ENCODE measurements around the gene SLC25A21.
"Not testable (repeated sequence)": the region's sequence is repeated elsewhere in the genome, so short reads cannot be mapped to it uniquely, and the experiment has no call there.

The SLC25A21 gene

DNA sequence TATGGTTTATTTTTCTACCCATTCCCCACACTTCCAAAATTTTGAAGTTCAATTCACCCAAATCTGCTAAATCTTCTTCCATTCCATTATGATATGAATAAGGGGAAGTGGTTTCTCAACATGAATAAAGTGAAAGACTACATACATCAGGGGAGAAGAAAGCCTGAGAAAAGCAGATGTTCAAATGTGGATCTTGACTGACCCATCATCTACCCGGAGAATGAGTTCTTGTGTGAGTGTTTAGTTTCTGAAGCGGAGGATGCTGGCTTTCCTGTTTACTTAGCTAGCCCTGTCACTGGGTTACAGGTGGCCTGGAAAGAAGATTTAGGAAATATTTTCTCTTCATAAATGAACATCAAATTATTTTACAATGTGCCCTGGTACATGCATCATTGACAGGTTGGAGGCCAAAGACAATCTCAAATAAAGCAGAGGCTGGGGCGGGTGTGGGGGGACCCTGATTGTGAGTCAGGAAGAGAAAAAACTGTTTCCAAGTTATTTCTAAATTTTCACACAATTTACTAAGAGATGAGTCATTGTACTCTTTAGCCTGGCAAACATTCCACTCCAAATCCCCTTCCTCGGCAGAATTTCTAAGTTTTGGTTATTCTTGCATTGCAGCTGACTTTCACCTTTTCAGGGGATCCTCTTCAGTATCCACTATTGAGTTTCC is 135.6 kb downstream of the SLC25A21 start:
- DNase-seq, result no peak

DNA sequence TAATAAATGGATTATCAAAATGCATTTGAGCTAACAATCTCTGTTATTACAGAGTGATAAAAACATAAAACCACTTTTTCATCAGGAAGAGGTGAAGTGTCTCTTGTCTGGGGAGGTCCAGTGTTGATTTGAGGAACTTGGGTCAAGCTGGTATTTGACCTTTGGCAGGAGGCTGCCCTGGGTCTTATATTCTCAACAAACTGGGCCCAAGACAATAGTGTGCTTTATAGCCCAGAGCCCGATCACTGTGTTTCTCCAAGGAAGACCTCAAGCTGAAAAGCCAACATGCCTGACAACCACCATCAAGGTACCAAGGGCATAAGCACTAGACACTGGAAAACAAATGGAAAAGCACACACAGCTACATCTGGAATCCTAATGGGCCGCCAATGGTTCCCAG is 137.0 kb downstream of the SLC25A21 start:
- DNase-seq, result no peak

DNA sequence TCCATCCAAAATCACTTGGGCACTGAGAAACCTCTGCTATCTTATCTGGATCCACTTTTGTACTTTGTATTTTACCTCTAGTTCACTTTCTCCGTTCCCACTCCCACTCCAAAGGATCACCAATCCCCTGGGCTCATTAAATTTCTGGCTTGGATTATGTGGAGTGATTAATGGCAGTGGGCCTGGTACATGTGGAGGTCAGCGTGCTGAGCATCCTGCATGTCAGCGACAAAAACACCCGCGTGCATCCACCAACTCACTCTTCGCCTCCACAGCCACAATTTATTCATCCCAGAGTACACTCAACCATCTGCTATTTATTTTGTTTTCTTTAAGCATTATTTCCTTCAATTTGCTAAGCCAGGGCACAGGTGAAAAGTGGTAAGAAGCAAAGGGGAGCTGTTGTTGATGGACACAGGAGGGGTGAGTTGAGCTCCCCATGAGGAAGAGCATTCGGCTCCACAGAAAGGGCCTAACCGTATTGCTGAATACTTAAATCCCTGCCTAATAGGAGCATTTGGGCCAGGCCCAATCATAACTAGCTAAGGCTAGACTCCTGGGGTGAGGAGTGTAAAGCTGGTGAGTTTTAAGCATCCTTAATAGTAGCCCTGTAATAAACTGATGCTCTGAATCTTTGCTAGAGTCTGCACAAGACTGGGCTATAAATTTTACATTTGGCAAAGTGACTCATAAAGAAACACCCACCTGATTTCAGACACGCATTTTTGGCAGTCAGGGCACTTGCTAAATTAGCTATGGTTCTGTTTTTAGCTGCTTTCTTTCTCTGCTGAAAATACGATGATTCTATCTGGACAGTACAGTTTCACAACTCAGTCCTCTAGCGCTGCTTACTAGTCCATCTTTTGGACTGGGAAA is 137.8 kb downstream of the SLC25A21 start:
- no peak for DNase-seq

DNA sequence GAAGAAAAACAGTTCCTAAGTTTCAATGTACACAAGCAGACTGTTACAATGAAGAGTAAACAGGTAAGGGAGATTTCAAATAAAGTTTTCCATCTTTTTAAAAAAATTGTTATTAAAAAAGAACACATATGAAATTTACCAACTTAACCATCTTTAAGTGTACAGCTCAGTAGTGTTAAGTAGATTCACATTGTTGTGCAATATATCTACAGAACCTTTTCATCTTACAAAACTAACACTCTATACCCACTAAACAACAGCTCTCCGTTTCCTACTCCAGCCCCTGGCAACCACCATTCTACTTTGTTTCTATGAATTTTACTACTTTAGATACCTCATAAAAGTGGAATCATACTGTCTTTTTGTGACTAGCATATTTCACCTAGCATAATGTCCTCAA is 139.5 kb downstream of the SLC25A21 start:
- no peak for DNase-seq

DNA sequence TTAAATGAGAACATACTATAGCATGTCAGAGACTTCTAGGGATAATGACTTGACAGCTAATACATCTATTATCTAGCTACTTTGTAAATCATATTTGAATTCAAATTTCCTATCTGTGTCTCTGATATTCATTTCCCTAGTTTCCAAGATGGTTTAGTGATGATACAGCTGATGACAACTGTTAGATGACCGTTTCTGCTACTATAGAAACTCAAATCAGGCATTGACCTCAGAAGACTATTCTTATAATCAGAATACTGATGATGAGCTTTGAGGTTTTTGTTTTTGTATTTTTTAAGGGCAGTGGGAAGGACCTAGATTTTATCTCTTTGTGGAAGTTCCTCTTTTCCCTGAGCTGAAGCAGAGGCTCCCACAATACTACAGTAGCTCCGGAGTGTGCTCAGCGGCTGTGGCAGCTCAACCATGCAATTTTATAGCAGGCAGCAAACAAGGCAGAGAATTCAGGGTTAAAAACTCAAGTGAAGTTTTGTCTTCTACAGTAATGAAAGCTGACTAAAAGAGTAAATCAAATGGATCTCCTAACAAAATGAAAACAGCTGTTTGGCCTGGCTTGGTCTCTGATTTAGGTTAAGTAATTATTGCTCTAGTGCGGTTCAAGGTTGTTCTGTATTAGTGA is 145.1 kb downstream of the SLC25A21 start:
- DNase-seq, result no peak

DNA sequence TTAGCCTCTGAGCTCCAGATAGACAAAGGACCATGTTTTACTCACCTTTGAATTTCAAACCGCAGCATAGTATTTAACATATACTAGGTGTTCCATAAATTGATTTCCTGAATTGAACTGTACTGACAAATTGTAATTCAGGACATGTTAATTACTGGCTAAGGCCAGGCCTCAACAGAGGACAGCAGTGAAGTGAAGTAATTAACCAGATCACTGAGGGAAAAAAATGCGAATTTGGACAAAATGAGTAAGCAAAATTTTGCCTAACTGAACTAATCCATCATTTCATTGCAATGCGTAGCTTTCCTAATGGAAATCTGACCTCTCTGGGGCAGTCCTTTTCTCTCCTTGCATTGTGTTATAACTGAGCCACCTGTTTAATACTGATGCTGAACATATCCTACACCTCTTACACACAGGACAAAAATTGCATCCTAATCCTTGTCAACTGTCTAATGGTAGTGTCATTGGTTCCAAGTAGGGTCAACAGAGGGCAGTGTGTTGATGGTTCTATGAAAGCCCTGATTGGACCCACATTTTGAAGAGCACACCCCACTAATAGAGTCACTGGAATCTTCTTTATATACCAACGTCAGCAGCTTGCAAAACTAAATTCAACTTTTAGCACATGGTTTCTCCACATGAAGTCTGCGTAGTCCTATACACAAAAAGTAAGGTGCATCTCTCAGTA is 148.4 kb downstream of the SLC25A21 start:
- no peak for DNase-seq

DNA sequence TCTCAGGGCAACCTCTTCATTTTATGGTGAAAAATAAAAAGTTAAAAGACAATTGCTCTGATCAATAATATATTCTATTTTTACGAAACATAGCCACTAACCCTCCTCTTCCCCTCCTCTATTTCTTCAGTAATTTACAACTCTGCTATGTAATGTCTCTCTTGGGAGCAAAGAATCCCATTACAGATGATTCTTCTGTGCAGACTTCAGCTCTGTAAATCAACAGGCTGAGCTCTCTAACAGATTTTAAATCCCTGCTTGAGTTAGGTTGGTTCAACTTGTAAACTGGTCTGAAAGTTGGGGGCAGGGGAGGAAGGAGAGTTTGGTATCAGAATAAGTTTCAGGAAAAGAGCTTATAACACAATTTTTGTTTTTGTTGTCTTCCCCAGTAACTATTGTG is 151.0 kb downstream of the SLC25A21 start:
- no peak for DNase-seq

DNA sequence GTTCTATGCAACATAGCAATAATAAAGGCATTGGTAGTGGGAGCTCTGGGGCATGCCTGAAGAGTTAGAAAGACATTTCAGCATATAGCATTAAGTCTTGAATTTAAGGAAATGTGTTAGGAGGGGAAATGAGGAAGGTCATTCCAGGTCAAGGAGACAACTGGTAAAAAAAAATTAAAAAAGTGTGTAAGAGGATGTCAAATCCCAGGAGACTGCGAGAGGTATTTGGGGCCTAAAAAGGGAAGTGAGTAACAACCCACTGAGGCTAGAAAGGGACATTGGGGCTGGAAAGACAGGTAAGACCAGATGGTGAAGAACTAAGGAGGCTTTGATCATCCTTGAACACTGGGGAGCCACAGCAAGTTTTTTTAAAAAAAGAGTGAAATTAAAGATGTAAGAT is 152.9 kb downstream of the SLC25A21 start:
- no peak for DNase-seq

DNA sequence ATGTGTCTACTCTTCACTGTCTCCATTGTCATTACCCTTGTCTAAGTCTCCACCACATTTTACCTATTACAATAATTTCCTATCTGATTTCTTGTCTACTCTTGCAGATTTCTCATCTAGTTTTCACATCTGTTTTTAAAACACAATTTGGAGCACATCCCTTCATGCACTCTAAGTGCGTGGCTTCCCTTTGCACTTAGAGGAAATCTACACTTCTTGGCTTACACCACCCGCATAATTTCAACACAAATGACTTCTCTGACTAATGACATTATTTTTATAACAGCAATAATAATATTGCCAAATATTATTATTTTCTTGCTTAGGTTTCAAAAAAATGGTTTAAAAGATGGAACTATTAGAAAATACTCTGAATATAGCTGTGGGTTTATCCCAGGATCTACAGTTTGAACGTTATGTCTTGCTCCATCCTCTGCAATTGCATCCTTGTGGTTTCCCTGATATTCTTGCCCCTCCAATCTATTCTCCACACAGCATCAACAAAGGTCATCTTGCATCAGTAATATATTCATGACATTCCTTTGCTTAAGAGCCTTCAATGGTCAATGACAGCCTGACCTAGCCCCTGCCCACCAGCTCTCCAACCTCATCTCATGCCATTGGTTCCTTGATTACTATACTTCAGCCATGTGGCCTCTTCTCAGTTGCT is 153.7 kb downstream of the SLC25A21 start:
- no peak for DNase-seq

DNA sequence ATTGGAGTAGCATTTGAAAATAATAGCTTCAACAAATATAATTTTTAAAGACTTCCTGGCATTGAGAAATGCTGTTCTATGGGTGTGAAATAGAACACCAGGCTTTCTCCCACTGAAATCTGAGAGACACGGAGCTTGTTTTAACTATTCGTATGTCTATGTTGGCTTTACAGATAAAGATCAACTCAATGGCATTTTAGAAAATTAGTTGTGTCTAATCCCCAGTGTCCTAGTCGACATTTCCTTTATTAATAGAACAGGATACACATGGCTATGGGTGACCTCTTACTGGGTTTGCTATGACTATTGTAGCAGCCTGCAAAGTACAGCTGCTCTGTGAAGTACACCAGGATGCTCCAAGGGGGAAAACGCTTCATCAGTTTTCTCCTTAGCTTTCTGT is 159.3 kb downstream of the SLC25A21 start:
- no peak for DNase-seq

DNA sequence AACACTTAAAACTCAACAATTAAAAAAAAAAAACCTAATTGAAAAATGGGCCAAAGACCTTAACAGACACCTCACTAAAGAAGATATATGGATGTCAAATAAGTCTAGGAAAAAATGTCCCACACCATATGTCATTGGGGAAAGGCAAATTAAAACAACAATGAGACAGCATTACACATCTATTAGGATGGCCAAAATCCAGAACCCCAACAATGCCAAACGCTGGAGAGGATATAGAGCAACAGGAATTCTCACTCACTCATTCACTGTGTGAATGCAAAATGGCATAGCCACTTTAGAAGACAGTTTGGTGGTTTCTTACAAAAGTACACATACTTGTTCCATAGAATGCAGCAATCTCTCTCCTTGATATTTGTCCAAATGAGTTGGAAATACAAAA is 173.7 kb downstream of the SLC25A21 start:
- DNase-seq, result no peak

DNA sequence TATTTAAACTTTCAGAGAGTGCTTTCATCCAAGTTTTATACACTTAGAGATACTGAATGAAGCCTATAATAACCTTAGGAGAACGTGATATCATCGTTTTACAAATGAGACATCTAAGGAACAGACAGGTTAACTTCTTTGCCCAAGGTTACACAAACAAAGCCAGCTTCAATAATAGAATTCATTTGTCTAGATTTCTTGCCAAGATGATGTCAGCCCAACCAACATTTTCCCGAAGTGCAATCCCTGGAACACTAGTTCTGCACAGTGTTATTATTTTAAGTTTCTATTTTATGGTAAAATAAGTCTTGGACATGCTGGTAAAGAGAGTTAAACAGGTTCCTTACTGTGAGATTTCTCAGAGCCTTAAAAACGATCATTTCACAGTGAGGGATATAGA is 174.6 kb downstream of the SLC25A21 start:
- no peak for DNase-seq

DNA sequence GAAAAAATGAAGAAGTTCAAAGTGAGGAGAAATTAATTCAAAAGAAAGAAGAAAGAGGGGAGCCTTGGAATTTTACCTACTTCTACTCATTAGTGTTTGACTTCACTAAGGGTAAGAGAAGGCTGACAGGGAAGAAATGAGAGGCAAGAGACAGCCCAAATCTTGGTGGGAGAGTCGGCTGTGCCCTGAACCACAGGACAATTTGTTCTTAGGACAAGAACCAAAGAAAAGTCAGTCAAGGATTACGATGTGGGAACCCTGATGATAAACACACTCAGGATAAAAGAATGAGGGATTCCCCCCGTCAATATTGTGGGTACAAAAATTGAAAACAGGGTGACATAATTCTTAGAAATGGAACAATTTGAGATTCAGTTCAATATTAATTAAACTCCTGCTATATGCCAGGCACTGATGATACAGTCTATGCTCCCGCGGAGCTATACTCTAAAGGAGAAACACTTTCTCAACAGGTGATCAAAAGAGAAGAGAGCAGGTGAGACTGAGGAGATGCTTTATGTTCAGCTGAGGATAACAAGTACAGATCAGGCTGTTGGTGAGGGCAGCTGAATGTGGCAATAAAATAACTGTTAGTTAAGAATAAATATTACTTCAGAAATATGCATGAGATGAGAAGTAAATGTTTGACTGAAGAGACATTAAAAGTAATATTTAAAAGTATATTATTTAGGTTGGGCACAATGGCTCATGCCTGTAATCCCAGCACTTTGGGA is 175.4 kb downstream of the SLC25A21 start:
- no peak for DNase-seq

DNA sequence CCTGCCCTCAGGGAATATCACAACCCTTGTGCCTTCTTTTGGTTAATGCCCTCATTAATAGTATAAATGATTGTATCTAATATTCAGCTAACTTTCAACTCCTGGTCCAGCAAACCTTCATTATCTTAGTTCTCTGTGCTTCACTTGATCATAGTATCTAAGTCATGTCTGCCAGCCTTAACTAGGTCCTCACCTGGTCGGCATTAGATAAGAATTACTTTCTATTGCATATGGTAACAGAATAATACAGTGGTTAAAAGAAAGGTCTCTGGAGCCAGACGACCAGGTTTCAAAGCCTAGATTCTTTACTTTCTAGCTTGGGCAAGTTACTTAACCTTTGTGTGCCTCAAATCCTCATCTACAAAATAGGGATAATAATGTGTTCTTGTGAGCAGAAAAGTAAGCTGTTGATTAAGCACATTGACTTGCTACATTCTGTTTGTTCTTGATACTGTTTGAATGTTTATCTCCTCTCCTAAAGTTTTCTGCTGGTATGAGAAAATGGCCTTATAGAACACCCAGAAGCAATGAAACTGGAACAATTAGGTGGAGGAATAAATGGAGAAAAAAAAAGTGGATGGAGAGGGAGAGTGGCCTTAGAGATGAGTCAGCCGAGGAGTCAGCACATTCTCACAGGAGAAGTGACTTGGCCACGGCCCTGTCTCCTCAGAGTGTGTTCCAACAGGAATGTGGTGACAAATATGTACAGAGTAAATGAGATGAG is 176.1 kb downstream of the SLC25A21 start:
- no peak for DNase-seq

DNA sequence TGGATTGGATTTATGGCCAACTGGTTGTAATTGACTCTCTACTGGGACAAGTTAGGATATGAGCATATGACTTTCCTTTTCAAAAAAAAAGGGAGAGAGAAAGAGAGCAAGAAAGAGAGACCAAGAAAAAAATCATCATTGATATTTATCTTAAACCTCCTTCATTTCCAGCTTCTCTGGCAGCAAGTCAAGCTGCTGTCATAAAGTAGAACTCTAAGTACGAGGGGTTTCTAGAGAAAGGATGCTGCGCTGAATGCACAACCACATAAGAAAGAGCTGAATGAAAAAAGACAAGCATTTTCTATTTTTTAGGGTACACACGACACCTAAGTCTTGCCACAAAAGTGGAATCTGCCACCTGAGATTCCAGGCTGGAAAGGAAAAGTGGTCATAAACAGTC is 182.6 kb downstream of the SLC25A21 start:
- no peak for DNase-seq

DNA sequence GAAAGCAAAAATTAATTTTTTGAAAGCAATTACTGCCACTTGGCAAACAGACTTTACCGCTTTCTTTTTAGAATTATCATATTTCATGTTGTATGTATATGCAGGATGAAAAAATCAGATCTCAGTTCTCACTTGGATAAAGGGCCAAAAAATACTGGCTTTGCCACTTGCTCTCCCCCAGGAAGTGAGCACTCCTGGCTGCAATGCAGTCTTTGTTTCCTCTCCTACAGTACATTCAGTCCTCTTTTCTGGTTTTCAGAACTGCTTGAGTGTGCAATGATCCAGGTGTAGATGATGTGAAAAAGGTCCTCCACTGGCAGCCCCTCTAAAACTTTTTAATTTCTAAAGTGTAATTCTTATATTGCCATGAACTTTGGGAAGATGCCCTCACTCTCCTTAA is 183.4 kb downstream of the SLC25A21 start:
- no peak for DNase-seq

DNA sequence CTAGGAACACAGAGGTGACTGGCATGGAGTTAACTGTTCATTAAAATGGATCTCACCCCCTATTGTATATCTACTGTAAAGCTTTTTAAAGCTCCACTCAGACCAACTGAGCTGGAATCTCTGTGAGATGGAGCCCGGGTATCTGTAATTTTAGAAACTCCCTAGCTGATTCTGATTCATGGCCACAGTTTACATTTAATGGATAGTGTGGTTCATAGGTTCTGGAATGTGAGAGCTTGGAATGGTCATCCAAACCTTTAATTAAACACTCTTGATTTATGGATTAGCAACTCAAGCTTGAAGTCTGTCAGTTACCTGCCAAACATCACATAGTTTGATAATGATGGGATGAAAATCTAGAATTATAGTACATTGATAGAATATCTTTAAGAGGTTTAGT is 183.8 kb downstream of the SLC25A21 start:
- DNase-seq, result no peak

DNA sequence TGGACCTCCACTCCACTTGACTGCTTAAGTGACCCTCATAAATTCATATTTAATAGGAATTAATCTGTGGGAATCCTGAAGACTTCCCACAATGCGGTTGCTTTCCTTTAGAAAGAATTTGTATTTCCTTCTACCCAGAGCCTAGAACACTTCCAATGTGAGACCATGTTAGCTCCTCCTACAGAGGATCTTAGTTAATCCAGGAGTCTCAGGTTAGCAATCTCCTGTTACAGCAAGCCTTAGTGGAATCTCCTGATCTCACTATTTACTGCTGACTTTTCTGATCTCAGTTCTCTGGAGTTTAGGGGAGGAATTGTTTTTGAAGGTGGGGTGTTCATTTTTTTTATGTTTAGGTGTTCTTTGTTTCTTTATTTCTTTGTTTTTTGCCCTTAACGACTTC is 186.0 kb downstream of the SLC25A21 start:
- no peak for DNase-seq

DNA sequence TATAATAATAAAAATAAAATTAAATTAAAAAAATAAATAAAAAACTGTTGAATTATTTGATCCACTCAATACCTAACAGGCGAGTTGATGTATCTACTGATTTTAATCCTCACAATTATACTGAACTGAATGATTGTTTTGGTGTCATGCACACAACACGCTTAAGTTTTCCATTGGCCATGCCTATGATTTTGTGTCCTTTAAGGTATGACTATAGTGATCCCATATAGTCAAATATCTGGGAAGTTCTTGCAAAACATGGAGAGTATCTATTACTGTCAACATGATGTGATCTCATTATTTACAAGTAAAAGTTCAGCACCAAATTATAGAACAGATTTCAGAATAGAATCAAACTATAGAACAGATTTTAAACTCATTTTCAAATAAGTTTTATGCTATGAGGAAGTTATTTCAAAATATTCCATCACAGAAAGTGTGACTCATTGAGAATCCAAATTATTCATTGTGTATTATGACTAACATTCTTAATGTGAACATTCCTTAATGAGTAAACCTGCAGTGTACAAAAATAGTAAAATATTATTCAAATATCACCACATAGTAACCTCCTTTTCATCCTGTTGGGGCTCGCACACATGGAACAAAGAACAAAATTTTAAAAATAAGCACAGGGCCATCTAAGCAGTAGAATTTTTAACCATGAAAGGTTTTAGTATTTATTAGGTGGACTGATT is 190.4 kb downstream of the SLC25A21 start:
- DNase-seq, result no peak

DNA sequence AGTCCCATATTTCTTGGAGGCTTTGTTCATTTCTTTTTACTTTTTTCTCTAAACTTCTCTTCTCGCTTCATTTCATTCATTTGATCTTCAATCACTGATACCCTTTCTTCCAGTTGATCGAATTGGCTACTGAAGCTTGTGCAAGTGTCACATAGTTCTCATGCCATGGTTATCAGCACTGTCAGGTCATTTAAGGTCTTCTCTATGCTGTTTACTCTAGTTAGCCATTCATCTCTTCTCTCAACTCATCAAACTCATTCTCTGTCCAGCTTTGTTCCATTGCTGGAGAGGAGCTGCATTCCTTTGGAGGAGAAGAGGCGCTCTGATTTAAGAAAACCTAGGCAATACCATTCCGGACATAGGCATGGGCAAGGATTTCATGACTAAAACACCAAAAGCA is 192.0 kb downstream of the SLC25A21 start:
- DNase-seq, result not testable (repeated sequence)

DNA sequence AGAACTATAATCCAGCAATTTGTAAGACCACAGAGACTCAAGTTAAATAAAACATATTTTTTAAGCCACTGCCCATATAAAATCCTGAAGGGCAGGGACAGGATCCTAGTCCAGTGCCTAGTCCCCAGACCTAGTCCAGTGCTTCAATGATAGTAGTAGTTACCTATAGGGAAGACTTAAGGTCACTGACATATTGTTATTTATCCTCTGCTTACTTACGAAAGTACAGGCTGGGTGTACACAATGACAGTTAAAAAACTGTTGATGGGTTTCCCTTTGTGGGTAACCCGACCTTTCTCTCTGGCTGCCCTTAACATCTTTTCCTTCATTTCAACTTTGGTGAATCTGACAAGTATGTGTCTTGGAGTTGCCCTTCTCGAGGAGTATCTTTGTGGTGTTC is 192.5 kb downstream of the SLC25A21 start:
- DNase-seq, result no peak
